Esophagus squamous epithelium (tissue), 5 donors: ENCODE data around the gene KCNQ1. TPM values are rescaled to one million over a fixed set of nuclear protein-coding genes. Genes with fewer than 3 reads are reported as not detected.

Experiments used
- DNase-seq: peaks from one replicate; lab custom pipeline; 2025; lab: John Stamatoyannopoulos, UW
- H3K27ac ChIP-seq, 4 donors: fragments of 200-600 bp; sonication (generic); one replicate each; pipeline ENCODE4 v1.5.1; 2016 to 2019; ENCODE audit warnings: mild to moderate bottlenecking in 1 of 4
- H3K27me3 ChIP-seq, 4 donors: fragments of 200-600 bp; sonication (generic); 1 replicate in 3 of 4; 2 replicates in 1 of 4; pipeline versions ENCODE4 v1.5.1 to v1.6.0; 2017 to 2021; ENCODE audit warnings: antibody characterized with exemption in 1 of 4
- H3K36me3 ChIP-seq, 3 donors: fragments of 200-600 bp; sonication (generic); one replicate each; pipeline ENCODE4 v1.5.1; 2016 to 2019
- H3K4me1 ChIP-seq, 3 donors: fragments of 200-600 bp; sonication (generic); one replicate each; pipeline ENCODE4 v1.5.1; 2017 to 2019
- H3K4me3 ChIP-seq, 4 donors: fragments of 200-600 bp; sonication (generic); 1 replicate in 3 of 4; 2 replicates in 1 of 4; pipeline ENCODE4 v1.5.1; 2016 to 2019; ENCODE audit warnings: mild to moderate bottlenecking in 2 of 4, moderate library complexity in 1 of 4
- H3K9me3 ChIP-seq, 3 donors: fragments of 200-600 bp; sonication (generic); one replicate each; pipeline ENCODE4 v1.5.1; 2016 to 2019
- POLR2A ChIP-seq, 4 donors: fragments of 450-650 bp; IDR thresholded peaks; one replicate each; pipeline ENCODE4 v1.6.1; 2017; ENCODE audit warnings: antibody characterized with exemption in 4 of 4, mild to moderate bottlenecking in 4 of 4, moderate library complexity in 3 of 4
- WGBS, 2 donors: methylation state at CpG; one replicate each; pipeline ENCODE4 v1.1.5; 2018; 5-methylcytosine and 5-hydroxymethylcytosine counted together
- intact Hi-C: fragments of 100-400 bp; cut with DNase I; formaldehyde crosslinking; loops from one replicate; pipeline ENCODE4 v1.15.0; 2022
- total RNA-seq, 4 donors: library from RNA; depleted of rRNA; stranded (reverse); fragments of >200 nt; gene quantifications; one replicate each; pipeline ENCODE4 v1.1.0, GENCODE V29; 2016
- TF ChIP-seq, protein P1 (sequence below), 6 experiments: fragments of 450-650 bp in 4 of 6; fragments of 200-600 bp in 2 of 6; sonication (generic) in 2 of 6; IDR thresholded peaks; one replicate each; pipeline ENCODE4 v1.5.1; 2016 to 2019; ENCODE audit warnings: antibody characterized with exemption in 6 of 6, mild to moderate bottlenecking in 4 of 6, moderate library complexity in 4 of 6
- donor health status: DM: yes; HTN: yes; CAD: no.

KCNQ1 gene
- total RNA-seq, 4 donors from 2014 or later = 0.61 to 3.1 (median 0.72) TPM

DNA sequence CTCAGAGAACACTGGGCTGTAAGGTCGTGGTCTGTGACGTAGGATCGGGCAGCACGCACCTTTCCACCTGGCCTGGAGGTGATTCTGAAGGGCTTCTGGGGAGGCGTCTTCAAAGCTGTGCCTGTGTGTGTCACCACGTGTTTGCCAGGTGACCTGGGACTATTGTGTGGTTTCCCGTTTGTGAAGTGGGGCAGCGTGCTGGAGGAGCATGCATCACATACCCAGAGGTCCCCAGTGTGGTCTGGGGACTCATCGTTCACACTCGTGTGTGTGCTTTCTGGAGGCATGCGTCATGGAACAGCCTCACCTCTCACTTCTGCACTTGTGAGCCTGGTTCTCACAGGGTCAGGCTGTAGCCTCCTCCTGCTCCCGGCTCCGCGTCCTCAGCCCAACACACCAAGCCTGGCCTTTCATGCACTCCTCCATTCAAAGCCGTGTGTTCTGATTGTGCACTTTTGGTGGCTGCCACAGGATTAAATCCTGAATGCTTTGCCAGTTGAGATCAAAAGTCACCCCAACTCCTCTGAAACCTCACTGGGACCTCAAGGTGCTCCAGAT lies 148.7 kb downstream of the KCNQ1 start:
- Histone ChIP-seq H3K27me3 (no peaks in the 10 kb centered on the region), H3K9me3 (no peaks in the 10 kb centered on the region), H3K36me3 (no peaks in the 10 kb centered on the region), H3K4me3 (no peak overlapping the region), H3K4me1 (no peaks in the 10 kb centered on the region), H3K27ac (no peak overlapping the region)
- no peak for DNase-seq
- intact Hi-C loops = no loop called here
- TF ChIP-seq, protein P1, sequence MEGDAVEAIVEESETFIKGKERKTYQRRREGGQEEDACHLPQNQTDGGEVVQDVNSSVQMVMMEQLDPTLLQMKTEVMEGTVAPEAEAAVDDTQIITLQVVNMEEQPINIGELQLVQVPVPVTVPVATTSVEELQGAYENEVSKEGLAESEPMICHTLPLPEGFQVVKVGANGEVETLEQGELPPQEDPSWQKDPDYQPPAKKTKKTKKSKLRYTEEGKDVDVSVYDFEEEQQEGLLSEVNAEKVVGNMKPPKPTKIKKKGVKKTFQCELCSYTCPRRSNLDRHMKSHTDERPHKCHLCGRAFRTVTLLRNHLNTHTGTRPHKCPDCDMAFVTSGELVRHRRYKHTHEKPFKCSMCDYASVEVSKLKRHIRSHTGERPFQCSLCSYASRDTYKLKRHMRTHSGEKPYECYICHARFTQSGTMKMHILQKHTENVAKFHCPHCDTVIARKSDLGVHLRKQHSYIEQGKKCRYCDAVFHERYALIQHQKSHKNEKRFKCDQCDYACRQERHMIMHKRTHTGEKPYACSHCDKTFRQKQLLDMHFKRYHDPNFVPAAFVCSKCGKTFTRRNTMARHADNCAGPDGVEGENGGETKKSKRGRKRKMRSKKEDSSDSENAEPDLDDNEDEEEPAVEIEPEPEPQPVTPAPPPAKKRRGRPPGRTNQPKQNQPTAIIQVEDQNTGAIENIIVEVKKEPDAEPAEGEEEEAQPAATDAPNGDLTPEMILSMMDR (IDR thresholded peaks at IDR 0.05) = no peak
- TF ChIP-seq POLR2A (IDR thresholded peaks at IDR 0.05) = no peak
- WGBS, 2 donors = 90 to 92% methylated on average over 8 to 9 of the region's 15 CpGs

DNA sequence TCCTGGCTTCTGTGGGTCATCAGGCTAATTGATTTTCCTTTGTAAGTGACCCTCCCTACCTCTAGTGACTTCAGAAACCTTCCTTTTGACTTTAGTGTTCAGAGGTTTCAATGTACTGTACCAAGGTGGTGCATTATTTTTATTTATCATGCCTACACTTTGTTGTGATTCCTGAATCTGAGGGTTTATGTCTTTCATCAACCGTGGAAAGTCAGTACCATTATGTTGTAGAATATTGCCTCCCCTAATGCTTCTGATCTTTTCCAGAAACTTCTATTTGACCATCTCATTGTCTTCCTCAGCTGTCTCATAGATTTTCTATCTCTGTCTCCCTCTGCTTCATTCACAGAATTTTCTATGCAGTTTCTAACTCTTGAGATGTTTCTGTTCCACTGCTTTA lies 149.5 kb downstream of the KCNQ1 start:
- Histone ChIP-seq H3K36me3 (no peaks in the 10 kb centered on the region), H3K27me3 (no peaks in the 10 kb centered on the region), H3K4me1 (no peaks in the 10 kb centered on the region), H3K27ac (no peak overlapping the region), H3K9me3 (no peaks in the 10 kb centered on the region), H3K4me3 (no peak overlapping the region)
- WGBS, 2 donors = 80 to 94% methylated on average over 1 of the region's 1 CpG
- TF ChIP-seq, protein P1 (IDR thresholded peaks at IDR 0.05) = no peak
- TF ChIP-seq POLR2A (IDR thresholded peaks at IDR 0.05) = no peak
- intact Hi-C loops = no loop called here
- DNase-seq = no peak

DNA sequence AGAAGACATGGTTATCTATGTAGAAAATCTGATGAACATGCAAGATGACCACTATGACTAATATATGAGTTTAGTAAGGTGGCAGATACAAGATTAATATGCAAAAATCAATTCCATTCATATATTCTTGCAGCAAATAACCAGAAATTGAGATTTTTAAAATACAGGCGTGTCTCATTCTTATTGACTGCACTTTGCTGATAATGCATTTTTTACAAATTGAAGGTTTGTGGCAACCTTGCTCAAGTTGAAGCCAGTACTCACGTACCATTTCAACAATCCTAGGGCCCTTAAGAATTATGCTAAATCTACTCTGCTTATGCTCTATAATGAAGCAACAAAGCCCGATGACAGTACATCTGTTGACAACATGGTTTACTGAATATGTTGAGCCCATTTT lies 150.4 kb downstream of the KCNQ1 start:
- WGBS, 2 donors = 82 to 91% methylated on average over 3 of the region's 3 CpGs

DNA sequence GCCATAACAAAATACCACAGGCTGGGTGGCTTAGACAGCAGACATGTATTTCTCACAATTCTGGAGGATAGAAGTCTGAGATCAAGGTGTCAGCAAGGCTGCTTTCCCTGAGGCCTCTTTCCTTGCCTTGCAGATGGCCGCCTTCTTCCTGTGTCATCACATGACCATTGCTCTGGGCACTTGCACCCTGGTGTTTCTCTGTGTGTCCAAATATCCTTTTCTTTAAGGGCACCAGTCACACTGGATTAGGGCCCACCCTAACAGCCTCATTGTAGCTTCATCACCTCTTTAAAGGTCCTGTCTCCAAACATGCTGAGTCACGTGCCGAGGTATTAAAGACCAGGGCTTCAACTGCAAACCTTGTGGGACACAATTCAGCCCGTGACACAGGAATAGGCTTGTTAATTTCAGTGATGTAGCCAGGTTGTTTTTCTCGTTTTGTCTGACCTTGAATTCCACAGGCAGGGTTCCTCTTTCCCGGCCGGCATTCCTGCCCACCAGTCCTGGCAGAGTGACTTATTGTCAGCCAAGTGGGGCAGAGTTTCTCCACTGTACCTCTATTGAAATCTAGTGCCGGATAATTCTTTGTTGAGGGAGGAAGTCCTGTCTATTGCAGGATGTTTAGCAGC lies 154.9 kb downstream of the KCNQ1 start:
- Histone ChIP-seq H3K9me3 (no peaks in the 10 kb centered on the region), H3K4me3 (no peak overlapping the region), H3K4me1 (peaks cover 0 to 4% (median 0%) of the 10 kb centered on the region in 3 donors), H3K27me3 (no peaks in the 10 kb centered on the region), H3K27ac (no peak overlapping the region), H3K36me3 (no peaks in the 10 kb centered on the region)
- no peak for DNase-seq
- WGBS, 2 donors = 39 to 42% methylated on average over 5 to 8 of the region's 8 CpGs
- intact Hi-C loops = no loop called here
- TF ChIP-seq, protein P1 (IDR thresholded peaks at IDR 0.05) = no peak
- TF ChIP-seq POLR2A (IDR thresholded peaks at IDR 0.05) = no peak

More for the DNA sequence above, 150.4 kb downstream of the KCNQ1 start:
- Histone ChIP-seq H3K27ac (no peak overlapping the region), H3K4me3 (no peak overlapping the region), H3K4me1 (peaks cover 0 to 4% (median 0%) of the 10 kb centered on the region in 3 donors), H3K36me3 (no peaks in the 10 kb centered on the region), H3K9me3 (no peaks in the 10 kb centered on the region), H3K27me3 (no peaks in the 10 kb centered on the region)
- intact Hi-C loops = no loop called here
- TF ChIP-seq, protein P1 (IDR thresholded peaks at IDR 0.05) = no peak
- TF ChIP-seq POLR2A (IDR thresholded peaks at IDR 0.05) = no peak
- DNase-seq = no peak

DNA sequence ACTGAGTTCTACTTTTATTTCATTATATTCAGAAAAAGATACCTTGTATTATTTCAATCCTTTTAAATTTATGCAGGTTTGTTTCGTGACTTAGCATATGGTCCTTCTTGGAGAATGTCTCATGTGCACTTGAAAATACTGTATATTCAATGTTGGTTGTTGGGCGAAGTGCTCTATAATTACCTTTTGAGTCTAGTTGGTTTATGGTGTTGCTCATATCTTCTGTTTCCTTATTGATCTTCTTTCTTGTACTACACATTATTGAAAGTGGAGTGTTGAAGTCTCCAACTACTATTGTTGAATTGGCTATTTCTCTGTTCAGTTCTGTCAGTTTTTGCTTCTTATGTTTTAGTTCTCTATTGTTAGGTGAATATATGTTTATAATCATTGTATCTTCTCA lies 164.5 kb downstream of the KCNQ1 start:
- H3K27me3 ChIP-seq = no peaks in the 10 kb centered on the region
- no peak overlapping the region for H3K27ac ChIP-seq
- TF ChIP-seq, protein P1 (IDR thresholded peaks at IDR 0.05) = no peak
- no peak for TF ChIP-seq POLR2A (IDR thresholded peaks at IDR 0.05)
- H3K4me3 ChIP-seq = no peak overlapping the region
- no peaks in the 10 kb centered on the region for H3K4me1 ChIP-seq
- intact Hi-C loops = no loop called here
- DNase-seq = no peak
- 83 to 90% methylated on average over 2 of the region's 2 CpGs for whole genome bisulfite sequencing, 2 donors
- peaks cover 0 to 9% (median 6%) of the 10 kb centered on the region in 3 donors for H3K9me3 ChIP-seq
- H3K36me3 ChIP-seq = no peaks in the 10 kb centered on the region
